ENCODE results near the gene PEX12.

PEX12 gene

DNA sequence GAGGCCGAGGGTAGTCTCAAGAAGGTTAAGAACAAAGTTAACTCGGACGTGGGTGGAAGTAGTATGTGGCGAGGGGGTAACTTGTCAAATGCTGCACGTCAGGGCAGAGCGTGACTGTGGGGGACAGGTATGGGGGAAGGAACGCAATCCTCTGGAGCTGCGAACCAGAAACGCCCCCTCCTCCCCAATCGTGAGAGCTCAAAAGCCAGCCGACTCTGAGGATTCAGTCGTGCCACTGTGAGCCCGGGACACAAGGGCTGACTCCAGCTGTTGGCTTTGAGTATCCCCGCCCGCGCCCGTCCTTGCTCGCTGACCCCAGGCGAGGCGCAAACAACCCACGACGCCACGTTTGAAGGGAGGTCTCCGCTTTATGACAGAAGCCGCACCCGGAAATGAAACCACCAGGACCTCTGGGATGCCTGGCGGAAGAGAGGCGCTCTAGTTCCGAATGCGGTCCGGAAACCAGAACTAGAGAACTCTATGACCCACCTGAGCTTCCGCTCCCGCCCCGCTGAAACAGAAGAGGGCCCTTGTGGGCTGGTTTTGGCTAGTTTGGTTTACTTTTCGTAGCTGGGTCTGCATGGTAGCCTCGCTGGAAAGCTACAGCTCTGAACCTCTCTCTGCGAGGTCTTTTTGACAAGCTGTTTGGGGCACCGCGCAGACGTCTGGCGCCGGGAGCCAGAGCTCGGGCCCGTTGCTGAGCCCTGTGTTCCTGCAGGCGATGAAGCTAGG lies at the start of gene PEX12:
PEX12 (minus strand) TSS at position 375 of the 732 bp plus-strand sequence. CDS start 550 bp downstream, outside the sequence.
- peaks cover 13% of the 10 kb centered on the region for H3K4me1 ChIP-seq (ENCODE audit: low read length)
- H3K36me3 ChIP-seq (replicated peaks; ENCODE audit: insufficient read depth, low read length), result no peaks in the 10 kb centered on the region
- no peaks in the 10 kb centered on the region for H3K79me2 ChIP-seq (ENCODE audit: low read length)
- H4K20me1 ChIP-seq (ENCODE audit: insufficient read depth, low read length), result no peaks in the 10 kb centered on the region
- peaks cover 18% of the 10 kb centered on the region; the same call in 1 of the 2 replicates for H3F3A ChIP-seq (ENCODE audit: insufficient read depth, low read length)
- H3K27ac ChIP-seq (ENCODE audit: low read length), result peak within 1 kb of the TSS; percentile 82; the same call in 1 of the 2 replicates
- H3K4me3 ChIP-seq (ENCODE audit: low read length), result peak within 1 kb of the TSS; percentile 81
- H3K27me3 ChIP-seq (replicated peaks; ENCODE audit: insufficient read depth, low read length), result no peaks in the 10 kb centered on the region
- peak within 1 kb of the TSS; percentile 83 for H3K4me2 ChIP-seq (ENCODE audit: low read depth, low read length)
- no peaks in the 10 kb centered on the region for H3K9me3 ChIP-seq (replicated peaks; ENCODE audit: insufficient read depth, low read length)
- DNase-seq, result peak; percentile 95
- no peak for TF ChIP-seq EZH2 (optimal IDR thresholded peaks at IDR 0.05; ENCODE audit: low read depth, low read length)
- TF ChIP-seq, protein P1, sequence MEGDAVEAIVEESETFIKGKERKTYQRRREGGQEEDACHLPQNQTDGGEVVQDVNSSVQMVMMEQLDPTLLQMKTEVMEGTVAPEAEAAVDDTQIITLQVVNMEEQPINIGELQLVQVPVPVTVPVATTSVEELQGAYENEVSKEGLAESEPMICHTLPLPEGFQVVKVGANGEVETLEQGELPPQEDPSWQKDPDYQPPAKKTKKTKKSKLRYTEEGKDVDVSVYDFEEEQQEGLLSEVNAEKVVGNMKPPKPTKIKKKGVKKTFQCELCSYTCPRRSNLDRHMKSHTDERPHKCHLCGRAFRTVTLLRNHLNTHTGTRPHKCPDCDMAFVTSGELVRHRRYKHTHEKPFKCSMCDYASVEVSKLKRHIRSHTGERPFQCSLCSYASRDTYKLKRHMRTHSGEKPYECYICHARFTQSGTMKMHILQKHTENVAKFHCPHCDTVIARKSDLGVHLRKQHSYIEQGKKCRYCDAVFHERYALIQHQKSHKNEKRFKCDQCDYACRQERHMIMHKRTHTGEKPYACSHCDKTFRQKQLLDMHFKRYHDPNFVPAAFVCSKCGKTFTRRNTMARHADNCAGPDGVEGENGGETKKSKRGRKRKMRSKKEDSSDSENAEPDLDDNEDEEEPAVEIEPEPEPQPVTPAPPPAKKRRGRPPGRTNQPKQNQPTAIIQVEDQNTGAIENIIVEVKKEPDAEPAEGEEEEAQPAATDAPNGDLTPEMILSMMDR (IDR thresholded peaks at IDR 0.05; ENCODE audit: low read length), result no peak
- no peak for TF ChIP-seq EZH2phosphoT487 (IDR thresholded peaks at IDR 0.05; ENCODE audit: low read length)
- H2AFZ ChIP-seq (ENCODE audit: low read length), result peak within 1 kb of the TSS; percentile 94
- no peaks in the 10 kb centered on the region for H3K9me2 ChIP-seq (replicated peaks; ENCODE audit: insufficient read depth, low read length)
- H3K9ac ChIP-seq (ENCODE audit: low read length), result peak within 1 kb of the TSS; percentile 91

DNA sequence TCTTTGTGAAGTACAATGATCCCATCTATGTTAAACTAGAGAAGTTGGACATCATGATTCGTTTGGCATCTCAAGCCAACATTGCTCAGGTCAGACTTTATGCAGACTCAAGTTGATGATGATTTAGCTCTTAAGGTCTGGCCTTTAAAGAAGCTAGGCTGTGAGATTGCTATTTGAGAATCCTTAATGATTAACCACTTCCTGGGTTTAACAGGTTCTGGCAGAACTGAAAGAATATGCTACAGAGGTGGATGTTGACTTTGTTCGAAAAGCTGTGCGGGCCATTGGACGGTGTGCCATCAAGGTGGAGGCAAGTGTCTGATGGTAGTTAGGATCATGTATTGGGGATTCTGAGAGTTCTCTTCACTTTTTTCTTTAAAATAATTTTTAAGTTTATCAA lies 49.0 kb upstream of the PEX12 start:
- no peaks in the 10 kb centered on the region for H4K20me1 ChIP-seq (ENCODE audit: insufficient read depth, low read length)
- H3K9me3 ChIP-seq (replicated peaks; ENCODE audit: insufficient read depth, low read length), result no peaks in the 10 kb centered on the region
- H3K79me2 ChIP-seq (ENCODE audit: low read length), result no peaks in the 10 kb centered on the region
- H2AFZ ChIP-seq (ENCODE audit: low read length), result no peak overlapping the region
- H3K4me2 ChIP-seq (ENCODE audit: low read depth, low read length), result no peak overlapping the region
- no peaks in the 10 kb centered on the region for H3K36me3 ChIP-seq (replicated peaks; ENCODE audit: insufficient read depth, low read length)
- no peak for DNase-seq
- no peak overlapping the region for H3K27ac ChIP-seq (ENCODE audit: low read length)
- no peaks in the 10 kb centered on the region for H3K27me3 ChIP-seq (replicated peaks; ENCODE audit: insufficient read depth, low read length)
- H3F3A ChIP-seq (ENCODE audit: insufficient read depth, low read length), result no peaks in the 10 kb centered on the region
- H3K9ac ChIP-seq (ENCODE audit: low read length), result no peak overlapping the region
- no peaks in the 10 kb centered on the region for H3K4me1 ChIP-seq (ENCODE audit: low read length)
- no peak overlapping the region for H3K4me3 ChIP-seq (ENCODE audit: low read length)
- TF ChIP-seq EZH2 (optimal IDR thresholded peaks at IDR 0.05; ENCODE audit: low read depth, low read length) (no peak), EZH2phosphoT487 (IDR thresholded peaks at IDR 0.05; ENCODE audit: low read length) (no peak)
- TF ChIP-seq, protein P1 (IDR thresholded peaks at IDR 0.05; ENCODE audit: low read length), result no peak
- H3K9me2 ChIP-seq (replicated peaks; ENCODE audit: insufficient read depth, low read length), result no peaks in the 10 kb centered on the region

DNA sequence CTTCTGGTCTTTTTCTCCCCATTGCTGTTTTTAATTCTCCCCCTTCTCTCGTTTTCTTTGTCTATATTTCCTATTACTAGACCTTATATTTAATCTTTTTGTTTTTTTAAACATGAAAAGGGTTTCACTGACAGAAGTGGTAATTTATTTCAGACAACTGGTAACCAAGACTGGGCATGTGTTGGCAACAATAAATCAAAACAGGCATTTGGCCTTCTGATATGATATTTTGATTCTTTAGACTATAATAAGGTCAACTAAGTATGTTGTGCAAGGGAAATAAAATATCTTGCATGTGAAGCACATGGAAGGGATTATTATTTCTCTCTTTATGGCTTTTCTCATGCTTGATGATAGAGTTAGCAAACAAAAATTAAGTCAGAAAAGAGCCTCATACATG lies 43.4 kb upstream of the PEX12 start:
- Histone ChIP-seq H3K4me2 (ENCODE audit: low read depth, low read length) (no peak overlapping the region), H3K9me3 (replicated peaks; ENCODE audit: insufficient read depth, low read length) (no peaks in the 10 kb centered on the region), H3K4me3 (ENCODE audit: low read length) (no peak overlapping the region), H3K9me2 (replicated peaks; ENCODE audit: insufficient read depth, low read length) (no peaks in the 10 kb centered on the region), H3K9ac (ENCODE audit: low read length) (no peak overlapping the region), H3K27ac (ENCODE audit: low read length) (no peak overlapping the region), H4K20me1 (ENCODE audit: insufficient read depth, low read length) (no peaks in the 10 kb centered on the region), H3K36me3 (replicated peaks; ENCODE audit: insufficient read depth, low read length) (no peaks in the 10 kb centered on the region), H3K4me1 (ENCODE audit: low read length) (no peaks in the 10 kb centered on the region), H3K27me3 (replicated peaks; ENCODE audit: insufficient read depth, low read length) (no peaks in the 10 kb centered on the region), H3K79me2 (ENCODE audit: low read length) (no peaks in the 10 kb centered on the region), H3F3A (ENCODE audit: insufficient read depth, low read length) (no peaks in the 10 kb centered on the region), H2AFZ (ENCODE audit: low read length) (no peak overlapping the region)
- TF ChIP-seq EZH2 (optimal IDR thresholded peaks at IDR 0.05; ENCODE audit: low read depth, low read length) (no peak), EZH2phosphoT487 (IDR thresholded peaks at IDR 0.05; ENCODE audit: low read length) (no peak)
- TF ChIP-seq, protein P1 (IDR thresholded peaks at IDR 0.05; ENCODE audit: low read length), result no peak
- no peak for DNase-seq
